Measurements from ENCODE around the gene ZNF804A. TPM values are rescaled to one million over a fixed set of nuclear protein-coding genes. Genes with fewer than 3 reads are reported as not detected.

Gene ZNF804A
- total and polyA plus RNA-seq, 8 donors, result 0.05 to 0.25 (median 0.11) TPM; not detected in 4

DNA sequence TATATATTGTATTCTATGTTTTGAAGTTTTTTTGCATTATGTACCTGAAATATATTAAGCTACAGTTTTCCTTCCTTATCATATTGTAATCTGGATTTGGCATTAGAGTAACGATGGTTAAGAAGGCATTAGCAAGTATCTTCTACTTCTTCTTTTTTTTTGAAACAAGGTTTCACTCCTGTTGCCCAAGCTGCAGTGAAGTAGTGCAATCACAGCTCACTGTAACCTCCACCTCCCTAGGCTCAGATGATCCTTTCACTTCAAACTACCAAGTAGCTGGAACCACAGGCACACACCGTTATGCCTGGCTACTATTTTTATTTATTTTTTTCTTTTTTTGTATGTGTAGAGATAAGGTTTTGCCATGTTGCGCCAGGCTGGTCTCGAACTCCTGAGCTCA, 201.1 kb downstream of the ZNF804A start:
- Histone ChIP-seq H3K9me3 (no peaks in the 10 kb centered on the region), H3K27me3 (no peaks in the 10 kb centered on the region), H3K27ac (no peak overlapping the region), H3K4me3 (no peak overlapping the region), H3K4me1 (no peaks in the 10 kb centered on the region), H3K36me3 (no peaks in the 10 kb centered on the region)
- no peak for DNase-seq
- intact Hi-C loops (cut with DNase I), result no loop called here
- no peak for TF ChIP-seq CTCF (IDR thresholded peaks at IDR 0.05)
- ATAC-seq, result no peak
- FAIRE-seq, result no peak
- 70 to 77% methylated on average over 4 of the region's 4 CpGs for WGBS, 2 donors

GRCh38 chr2:184814421-184814820, 216.1 kb downstream of the ZNF804A start:
- no peak for ATAC-seq
- intact Hi-C loops (cut with DNase I), result no loop called here
- Histone ChIP-seq H3K27ac (no peak overlapping the region), H3K36me3 (no peaks in the 10 kb centered on the region), H3K4me1 (no peaks in the 10 kb centered on the region), H3K4me3 (no peak overlapping the region), H3K27me3 (no peaks in the 10 kb centered on the region), H3K9me3 (no peaks in the 10 kb centered on the region)
- DNase-seq, result no peak
- 44 to 48% methylated on average over 3 of the region's 3 CpGs for WGBS, 2 donors
- TF ChIP-seq CTCF (IDR thresholded peaks at IDR 0.05), result no peak
- FAIRE-seq, result no peak

- H3K4me1 ChIP-seq, result no peaks in the 10 kb centered on the region
- intact Hi-C loops (cut with DNase I), result no loop called here
- no peak for TF ChIP-seq CTCF (IDR thresholded peaks at IDR 0.05)
- H3K36me3 ChIP-seq, result no peaks in the 10 kb centered on the region
- H3K27ac ChIP-seq, result no peak overlapping the region
- H3K4me3 ChIP-seq, result no peak overlapping the region
- WGBS, 2 donors, result 33% methylated on average over 1 of the region's 1 CpG
- DNase-seq, result no peak
- FAIRE-seq, result no peak
- H3K9me3 ChIP-seq, result no peaks in the 10 kb centered on the region
- no peak for ATAC-seq
- H3K27me3 ChIP-seq, result no peaks in the 10 kb centered on the region
These were observed 217.5 kb downstream of the ZNF804A start for GRCh38 chr2:184815824-184816223.

- Histone ChIP-seq H3K36me3 (no peaks in the 10 kb centered on the region), H3K27ac (no peak overlapping the region), H3K9me3 (no peaks in the 10 kb centered on the region), H3K27me3 (no peaks in the 10 kb centered on the region), H3K4me3 (no peak overlapping the region), H3K4me1 (no peaks in the 10 kb centered on the region)
- no peak for FAIRE-seq
- no peak for TF ChIP-seq CTCF (IDR thresholded peaks at IDR 0.05)
- WGBS, 2 donors, result 40 to 48% methylated on average over 2 of the region's 2 CpGs
- no peak for DNase-seq
- intact Hi-C loops (cut with DNase I), result no loop called here
- ATAC-seq, result no peak
These were observed 226.3 kb downstream of the ZNF804A start for GRCh38 chr2:184824597-184824996.

- FAIRE-seq (no peak), ATAC-seq (no peak), DNase-seq (no peak)
- no peak overlapping the region for H3K27ac ChIP-seq
- WGBS, 2 donors, result 72 to 83% methylated on average over 1 of the region's 1 CpG
- H3K36me3 ChIP-seq, result no peaks in the 10 kb centered on the region
- intact Hi-C loops (cut with DNase I), result no loop called here
- TF ChIP-seq CTCF (IDR thresholded peaks at IDR 0.05), result no peak
- H3K4me3 ChIP-seq, result no peak overlapping the region
- no peaks in the 10 kb centered on the region for H3K4me1 ChIP-seq
- H3K27me3 ChIP-seq, result no peaks in the 10 kb centered on the region
- H3K9me3 ChIP-seq, result no peaks in the 10 kb centered on the region
These were observed 232.2 kb downstream of the ZNF804A start for GRCh38 chr2:184830531-184830930.
